ENCODE measurements around the gene ARPP21.
"Not testable (repeated sequence)": the region's sequence is repeated elsewhere in the genome, so short reads cannot be mapped to it uniquely, and the experiment has no call there.

ARPP21 gene

DNA sequence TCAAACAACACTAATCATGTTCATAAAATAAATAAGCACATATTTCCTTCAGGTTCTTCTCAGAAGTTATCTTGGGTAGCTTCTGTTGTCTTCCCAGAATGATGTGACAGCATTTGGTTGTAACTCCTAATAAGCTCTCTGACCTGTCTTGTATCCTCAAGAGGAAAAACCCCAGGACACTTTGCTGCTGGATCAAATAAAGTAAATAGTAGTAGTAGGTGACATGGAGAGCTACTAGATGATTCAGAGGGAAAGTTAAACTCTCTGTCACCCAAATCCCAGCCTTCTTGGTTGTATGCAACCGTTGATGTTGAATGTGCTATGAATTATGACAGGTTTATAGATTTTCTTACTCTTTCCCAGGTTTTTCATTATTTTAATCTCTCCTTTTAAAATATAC lies 143.0 kb downstream of the ARPP21 start:
- FAIRE-seq: no peak

DNA sequence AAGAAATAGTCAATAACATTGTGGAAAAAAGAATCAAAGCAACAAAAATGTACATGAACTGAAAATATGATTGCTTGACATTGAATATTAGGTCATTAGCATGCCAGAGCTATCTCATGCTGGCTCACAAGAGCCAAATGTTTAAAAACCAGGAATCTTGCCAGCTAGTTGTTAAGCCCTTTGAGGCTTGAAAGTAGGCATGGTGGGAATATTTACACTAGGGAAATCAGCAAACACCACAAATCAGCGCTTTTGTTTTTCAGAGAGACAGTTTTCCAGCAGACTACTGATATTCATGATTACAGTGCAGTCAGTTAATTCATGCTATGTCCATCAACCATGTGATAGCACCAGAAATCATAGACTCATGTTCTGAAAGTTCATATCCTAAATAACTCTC lies 144.8 kb downstream of the ARPP21 start:
- no peak for FAIRE-seq

- FAIRE-seq: no peak
Observed at GRCh38 chr3:35785234-35785888, 146.0 kb downstream of the ARPP21 start.

GRCh38 chr3:35787936-35788335 lies 148.6 kb downstream of the ARPP21 start:
- no peak for FAIRE-seq

- FAIRE-seq: no peak
Observed at GRCh38 chr3:35789042-35789831, 149.9 kb downstream of the ARPP21 start.

GRCh38 chr3:35790764-35791163 lies 151.4 kb downstream of the ARPP21 start:
- no peak for FAIRE-seq

DNA sequence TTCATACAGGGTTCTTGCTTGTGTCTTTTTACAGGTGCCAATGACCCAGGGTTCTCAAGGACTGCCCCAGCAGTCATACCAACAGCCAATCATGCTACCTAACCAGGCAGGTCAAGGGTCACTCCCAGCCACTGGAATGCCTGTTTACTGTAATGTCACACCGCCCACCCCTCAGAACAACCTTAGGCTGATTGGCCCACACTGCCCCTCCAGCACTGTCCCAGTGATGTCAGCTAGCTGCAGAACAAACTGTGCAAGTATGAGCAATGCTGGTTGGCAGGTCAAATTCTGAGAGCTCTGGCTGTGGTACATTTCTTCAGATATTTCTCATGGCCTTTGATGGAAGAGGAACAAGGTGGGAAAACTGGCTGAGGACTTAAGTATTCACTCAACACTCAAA lies 154.3 kb downstream of the ARPP21 start:
- no peak for FAIRE-seq

DNA sequence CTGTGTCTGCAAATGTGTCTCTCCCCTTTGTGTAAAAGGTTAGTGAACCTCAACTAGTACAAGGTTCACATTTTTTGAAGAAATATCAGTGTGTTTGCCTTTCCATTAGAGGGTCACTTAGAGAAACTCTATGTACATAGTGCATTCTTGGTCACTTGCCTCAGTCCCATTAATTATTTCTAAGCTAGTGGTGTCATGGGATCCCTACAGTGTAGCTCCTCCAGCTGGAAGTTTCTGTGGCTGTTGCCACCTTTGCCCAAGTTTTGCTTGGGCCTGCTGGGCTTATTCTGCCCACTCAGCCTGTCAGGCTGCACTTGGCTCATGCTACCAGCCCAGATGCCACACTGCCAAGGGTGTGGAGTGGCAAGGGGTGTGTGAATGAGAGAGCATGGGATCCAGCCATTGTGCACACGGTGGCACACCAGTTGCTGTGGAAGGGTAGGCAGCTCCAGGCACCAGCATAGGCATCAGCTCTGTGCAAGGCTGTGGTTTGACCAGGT lies 161.7 kb downstream of the ARPP21 start:
- no peak for FAIRE-seq

DNA sequence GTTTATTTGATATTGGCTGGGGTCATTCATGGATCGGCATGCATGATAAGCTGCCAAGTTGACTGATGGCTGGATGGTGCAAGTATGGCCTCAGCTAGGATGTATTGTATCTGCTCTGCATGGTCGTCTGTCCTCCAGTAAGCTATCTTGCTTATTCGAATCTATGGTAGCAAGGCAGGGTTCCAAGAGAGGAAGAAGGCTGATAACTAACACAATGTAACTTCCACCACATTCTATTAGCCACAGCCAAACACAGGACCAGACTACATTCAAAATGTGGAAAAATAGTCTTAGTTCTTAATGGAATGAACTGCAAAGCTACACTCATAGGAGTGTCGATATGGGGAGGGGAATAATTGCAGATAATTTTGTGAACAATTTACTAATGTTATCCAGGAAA lies 175.2 kb downstream of the ARPP21 start:
- FAIRE-seq: no peak

DNA sequence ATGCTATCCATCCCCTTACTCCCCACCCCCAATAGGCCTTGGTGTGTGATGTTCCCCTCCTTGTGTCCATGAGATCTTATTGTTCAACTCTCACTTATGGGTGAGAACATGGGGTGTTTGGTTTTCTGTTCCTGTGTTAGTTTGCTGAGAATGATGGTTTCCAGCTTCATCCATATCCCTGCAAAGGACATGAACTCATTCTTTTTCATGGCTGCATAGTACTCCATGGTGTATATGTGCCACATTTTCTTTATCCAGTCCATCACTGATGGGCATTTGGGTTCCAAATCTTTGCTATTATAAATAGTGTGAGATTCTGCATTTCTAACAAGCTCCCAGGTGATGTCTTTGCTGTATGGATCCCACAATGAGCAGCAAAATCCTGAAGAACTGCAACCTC lies 176.5 kb downstream of the ARPP21 start:
- FAIRE-seq: not testable (repeated sequence)

- no peak for FAIRE-seq
Observed at GRCh38 chr3:35817216-35817615, 177.9 kb downstream of the ARPP21 start.

GRCh38 chr3:35832140-35832571 lies 192.8 kb downstream of the ARPP21 start:
- FAIRE-seq: no peak

All from A204.1 (cell line).